ENCODE results near the gene PLXDC2.

GRCh38 chr10:19789607-19790006 is 26.6 kb upstream of the PLXDC2 start:
- TF ChIP-seq CTCF (IDR thresholded peaks at IDR 0.05; ENCODE audit: poor library complexity): no peak
- TF ChIP-seq EZH2 (IDR thresholded peaks at IDR 0.05; ENCODE audit: borderline replicate concordance): no peak
- TF ChIP-seq EZH2phosphoT487 (IDR thresholded peaks at IDR 0.05; ENCODE audit: low read depth, severe bottlenecking, unreplicated experiment): no peak

Measured in hepatocyte (in vitro differentiated cells).